ENCODE results near the gene BIRC5. TPM values are rescaled to one million over a fixed set of nuclear protein-coding genes. Genes with fewer than 3 reads are reported as not detected.

BIRC5 gene
- total RNA-seq, 1 donor from 2014 or later = 134 TPM

GRCh38 chr17:78249074-78249817 lies 35.2 kb downstream of the BIRC5 start:
- H3K36me3 Mint-ChIP-seq (ENCODE audit: low read depth) = peaks cover 2% of the 10 kb centered on the region
- no peak for DNase-seq (ENCODE audit: low read depth, low spot score)
- peaks cover 3% of the 10 kb centered on the region for H3K9me3 Mint-ChIP-seq
- no peak overlapping the region for H3K4me3 Mint-ChIP-seq
- no peaks in the 10 kb centered on the region for H3K27me3 Mint-ChIP-seq (ENCODE audit: low read depth)
- H3K27ac Mint-ChIP-seq (ENCODE audit: unreplicated experiment) = no peak overlapping the region
- no peak for TF ChIP-seq CTCF (conservative IDR thresholded peaks at IDR 0.05)
- peaks cover 17% of the 10 kb centered on the region for H3K4me1 Mint-ChIP-seq

DNA sequence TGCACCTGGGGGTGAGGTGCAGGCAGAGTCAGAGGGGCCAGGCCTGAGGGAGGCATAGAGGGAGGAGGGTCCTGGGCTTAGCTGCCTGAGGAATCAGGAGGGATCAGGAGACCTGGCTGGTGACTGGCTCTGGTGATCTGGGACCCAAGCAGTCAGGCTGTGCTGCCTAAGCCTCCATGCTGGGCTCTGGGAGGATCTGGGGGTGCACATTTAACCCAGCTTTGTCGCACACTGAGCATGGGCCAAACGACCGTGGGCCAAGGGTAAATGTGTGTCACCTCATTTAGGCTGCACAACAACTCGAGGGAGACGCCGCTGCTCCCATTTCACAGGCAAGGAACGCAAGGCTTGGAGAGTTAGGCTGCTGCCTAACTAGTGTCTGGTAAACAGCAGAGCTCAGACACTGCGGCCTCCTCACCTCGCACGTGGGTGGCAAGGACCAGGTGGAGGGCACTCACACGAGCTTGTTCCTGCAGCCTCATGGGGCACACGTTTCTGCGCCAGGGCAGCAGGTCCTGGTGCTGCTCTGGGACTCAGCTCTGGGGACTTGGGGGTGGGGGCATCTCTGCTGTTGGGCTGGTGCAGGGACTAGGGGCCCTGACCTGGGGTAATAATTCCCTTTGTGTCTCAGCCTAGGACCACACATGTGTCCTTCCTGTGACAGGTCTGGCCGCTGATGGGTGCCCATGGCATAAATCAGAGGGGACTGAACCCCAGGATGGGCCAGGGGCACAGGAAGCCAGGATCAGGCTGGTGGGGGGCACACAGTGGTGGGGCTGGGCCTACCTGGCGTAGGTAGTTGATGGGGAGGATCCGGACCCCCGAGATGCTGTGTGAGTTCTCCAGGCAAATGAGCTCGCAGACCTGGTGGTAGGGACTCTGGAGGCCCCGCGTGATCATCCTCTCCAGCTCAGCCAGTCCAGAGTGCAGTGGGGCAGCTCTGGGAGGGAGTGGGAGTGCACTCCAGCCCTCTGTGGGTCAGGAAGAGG lies 36.1 kb downstream of the BIRC5 start:
- Mint-ChIP-seq H3K4me3 (no peak overlapping the region), H3K9me3 (peaks cover 3% of the 10 kb centered on the region), H3K27me3 (ENCODE audit: low read depth) (no peaks in the 10 kb centered on the region), H3K36me3 (ENCODE audit: low read depth) (peaks cover 2% of the 10 kb centered on the region), H3K4me1 (peaks cover 23% of the 10 kb centered on the region), H3K27ac (ENCODE audit: unreplicated experiment) (no peak overlapping the region)
- DNase-seq (ENCODE audit: low read depth, low spot score) = no peak
- TF ChIP-seq CTCF (conservative IDR thresholded peaks at IDR 0.05) = no peak

DNA sequence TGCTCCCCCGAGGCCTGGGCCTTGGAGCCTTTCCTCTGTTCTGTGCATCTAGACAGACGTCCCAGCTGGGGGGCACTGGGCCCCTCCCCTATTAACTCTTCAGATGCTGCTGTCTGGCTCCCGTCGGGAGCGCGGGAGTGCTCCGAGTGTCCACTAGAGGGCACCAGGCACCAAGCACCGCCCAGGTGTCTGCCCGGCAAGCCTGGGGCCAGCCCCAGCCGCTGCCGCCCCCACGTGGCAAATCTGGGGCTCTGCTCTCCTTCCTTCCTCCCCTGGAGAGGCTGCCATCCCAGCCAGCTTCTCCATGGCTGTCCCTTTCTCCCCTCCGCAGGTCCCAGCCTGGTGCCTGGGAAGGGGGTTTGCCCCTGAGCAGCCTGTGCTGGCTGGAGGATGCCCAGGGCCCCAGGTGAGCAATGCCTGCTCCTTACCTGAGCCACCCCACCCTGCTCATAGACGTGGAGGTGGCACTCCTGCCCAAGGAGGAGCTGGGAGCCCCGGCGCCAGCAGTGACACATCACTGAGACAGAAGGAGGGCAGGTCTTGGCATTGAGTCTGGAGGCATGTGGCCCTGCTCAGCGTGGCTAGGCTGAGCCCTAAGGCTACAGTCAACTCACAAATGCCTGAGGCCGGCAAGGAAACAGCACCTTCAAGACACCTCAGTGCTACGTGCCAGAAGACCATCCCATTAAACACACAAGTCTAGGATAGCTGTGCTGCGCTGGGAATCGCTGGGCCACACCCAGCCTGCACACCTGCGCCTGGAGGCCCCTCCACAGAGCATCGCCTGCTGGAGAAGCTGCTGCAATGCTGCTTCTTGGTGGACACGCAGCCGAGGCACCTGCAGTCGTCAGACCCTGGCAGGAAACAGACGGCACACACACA lies 37.1 kb downstream of the BIRC5 start:
- TF ChIP-seq CTCF (conservative IDR thresholded peaks at IDR 0.05) = peak; percentile 100
- Mint-ChIP-seq H3K36me3 (ENCODE audit: low read depth) (peaks cover 2% of the 10 kb centered on the region), H3K9me3 (no peaks in the 10 kb centered on the region), H3K27me3 (ENCODE audit: low read depth) (no peaks in the 10 kb centered on the region), H3K4me3 (peak overlapping the region; percentile 75), H3K27ac (ENCODE audit: unreplicated experiment) (no peak overlapping the region), H3K4me1 (peaks cover 25% of the 10 kb centered on the region)
- peak; percentile 95 for DNase-seq (ENCODE audit: low read depth, low spot score)

DNA sequence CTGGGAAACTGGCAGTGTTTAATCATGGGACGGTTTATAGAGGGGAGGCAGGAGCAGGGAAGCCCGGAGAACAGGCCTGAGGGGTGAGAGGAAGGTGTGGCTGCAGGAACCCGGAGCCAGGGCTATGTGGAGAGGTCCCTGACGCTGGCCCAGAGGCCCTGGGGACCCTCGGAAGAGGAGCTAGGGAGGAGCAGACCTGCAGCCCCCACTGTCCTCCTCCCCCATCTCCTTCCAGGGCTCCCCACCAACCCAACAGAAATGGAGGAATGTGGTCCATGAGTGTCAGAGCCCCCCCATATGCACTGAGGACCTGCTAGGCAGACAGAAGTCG lies 37.7 kb downstream of the BIRC5 start:
- Mint-ChIP-seq H3K36me3 (ENCODE audit: low read depth) (peaks cover 2% of the 10 kb centered on the region), H3K27ac (ENCODE audit: unreplicated experiment) (no peak overlapping the region), H3K4me1 (peaks cover 30% of the 10 kb centered on the region), H3K4me3 (peak overlapping the region; percentile 75), H3K9me3 (no peaks in the 10 kb centered on the region), H3K27me3 (ENCODE audit: low read depth) (no peaks in the 10 kb centered on the region)
- no peak for TF ChIP-seq CTCF (conservative IDR thresholded peaks at IDR 0.05)
- no peak for DNase-seq (ENCODE audit: low read depth, low spot score)

DNA sequence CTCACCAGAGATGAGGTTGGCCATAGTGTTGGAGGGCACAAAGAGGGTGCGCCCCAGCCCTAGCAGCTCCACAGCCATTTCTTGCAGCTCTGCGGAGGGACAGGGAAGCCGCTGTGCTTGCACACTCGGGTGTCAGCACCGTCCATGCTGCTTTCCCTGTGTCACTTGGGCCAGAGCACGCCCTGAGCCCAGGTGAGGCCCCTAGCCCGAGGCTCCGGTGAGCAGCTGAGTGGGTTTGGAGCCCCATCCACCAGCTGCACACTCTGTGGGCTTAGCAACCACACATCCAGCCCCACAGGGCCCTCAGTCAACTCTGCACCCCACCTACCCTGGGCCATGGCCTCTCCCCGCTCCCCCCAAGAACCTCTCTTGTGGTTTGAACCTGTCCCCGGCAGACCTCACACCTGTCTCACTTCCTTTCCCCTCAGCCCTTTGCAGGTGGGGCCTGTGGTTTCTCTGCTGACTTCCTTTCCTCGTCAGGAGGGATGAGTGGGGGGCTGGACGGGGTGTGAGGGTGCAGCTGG lies 38.1 kb downstream of the BIRC5 start:
- peaks cover 25% of the 10 kb centered on the region for H3K4me1 Mint-ChIP-seq
- DNase-seq (ENCODE audit: low read depth, low spot score) = no peak
- H3K4me3 Mint-ChIP-seq = no peak overlapping the region
- no peaks in the 10 kb centered on the region for H3K36me3 Mint-ChIP-seq (ENCODE audit: low read depth)
- TF ChIP-seq CTCF (conservative IDR thresholded peaks at IDR 0.05) = no peak
- no peaks in the 10 kb centered on the region for H3K9me3 Mint-ChIP-seq
- no peaks in the 10 kb centered on the region for H3K27me3 Mint-ChIP-seq (ENCODE audit: low read depth)
- no peak overlapping the region for H3K27ac Mint-ChIP-seq (ENCODE audit: unreplicated experiment)
